Gastrocnemius medialis (tissue), 4 donors: ENCODE results near the gene SIL1. TPM values are rescaled to one million over a fixed set of nuclear protein-coding genes. Genes with fewer than 3 reads are reported as not detected.

Source experiments
- ATAC-seq, 2 donors: fragments of 150-250 bp; one replicate each; pipeline ENCODE4 v1.9.1; 2016
- DNase-seq, 2 donors: peaks; one replicate each; pipeline ENCODE4 v3.0.0-alpha.2; 2019
- H3K27ac ChIP-seq, 4 donors: fragments of 200-600 bp; sonication (generic); 1 replicate in 1 of 4; 2 replicates in 3 of 4; pipeline ENCODE4 v1.5.1; 2016 to 2018; ENCODE audit warnings: mild to moderate bottlenecking in 2 of 4, moderate library complexity in 1 of 4
- H3K27me3 ChIP-seq, 3 donors: fragments of 200-600 bp; sonication (generic) in 2 of 3; 1 replicate in 1 of 3; 2 replicates in 2 of 3; pipeline versions ENCODE4 v1.5.1 to v1.6.0; 2016 to 2019; ENCODE audit warnings: mild to moderate bottlenecking in 1 of 3, moderate library complexity in 1 of 3
- H3K36me3 ChIP-seq, 2 donors: fragments of 200-600 bp; sonication (generic) in 1 of 2; one replicate each; pipeline ENCODE4 v1.5.1; 2017 to 2018
- H3K4me1 ChIP-seq, 2 donors: fragments of 200-600 bp; sonication (generic) in 1 of 2; one replicate each; pipeline ENCODE4 v1.5.1; 2016 to 2017; ENCODE audit warnings: mild to moderate bottlenecking in 2 of 2
- H3K4me3 ChIP-seq, 4 donors: fragments of 200-600 bp; sonication (generic) in 3 of 4; 1 replicate in 1 of 4; 2 replicates in 3 of 4; pipeline ENCODE4 v1.5.1; 2016 to 2019; ENCODE audit warnings: mild to moderate bottlenecking in 2 of 4
- H3K9me3 ChIP-seq, 3 donors: fragments of 200-600 bp; sonication (generic) in 2 of 3; 1 replicate in 1 of 3; 2 replicates in 2 of 3; pipeline ENCODE4 v1.5.1; 2016 to 2019
- CTCF ChIP-seq, 5 experiments: fragments of 450-650 bp in 3 of 5; fragments of 200-600 bp in 2 of 5; sonication (generic) in 2 of 5; IDR thresholded peaks in 4 of 5; conservative IDR thresholded peaks in 1 of 5; 1 replicate in 4 of 5; 2 replicates in 1 of 5; pipeline ENCODE4 v1.5.1; 2016 to 2019; ENCODE audit warnings: antibody characterized with exemption in 5 of 5, mild to moderate bottlenecking in 3 of 5, moderate library complexity in 3 of 5
- POLR2A ChIP-seq, 2 donors: fragments of 450-650 bp; IDR thresholded peaks; one replicate each; pipeline ENCODE4 v1.6.1; 2017; ENCODE audit warnings: antibody characterized with exemption in 2 of 2, mild to moderate bottlenecking in 2 of 2, moderate library complexity in 2 of 2
- in situ Hi-C, 4 donors: fragments of 200-750 bp; cut with MboI; loops; one replicate each; pipeline versions ENCODE4 v1.15.0 to v1.8.0; 2017; ENCODE audit warnings: low sequenced_read_pairs in 4 of 4
- intact Hi-C: fragments of 100-400 bp; cut with DNase I; formaldehyde crosslinking; loops from one replicate; pipeline ENCODE4 v1.15.1; 2023; ENCODE audit warnings: low total_unique reads
- total RNA-seq, 4 donors: library from RNA; depleted of rRNA; stranded (reverse); fragments of >200 nt; gene quantifications; one replicate each; pipeline versions ENCODE4 v1.1.0 to v1.2.3, GENCODE V29; 2016

Gene SIL1
- total RNA-seq, 4 donors from 2014 or later, result 36.6 to 52.6 (median 48.2) TPM

GRCh38 chr5:139004374-139005307 is 193.5 kb downstream of the SIL1 start:
- intact Hi-C loops, result no loop called here
- DNase-seq, result no peak
- in situ Hi-C loops, result no loop called here
- Histone ChIP-seq H3K4me1 (no peaks in the 10 kb centered on the region), H3K27ac (no peak overlapping the region), H3K4me3 (no peak overlapping the region), H3K9me3 (no peaks in the 10 kb centered on the region), H3K36me3 (no peaks in the 10 kb centered on the region), H3K27me3 (no peaks in the 10 kb centered on the region)
- no peak for TF ChIP-seq CTCF (IDR thresholded peaks at IDR 0.05 in 4 of 5, conservative IDR thresholded peaks at IDR 0.05 in 1 of 5)
- TF ChIP-seq POLR2A (IDR thresholded peaks at IDR 0.05), result no peak
- ATAC-seq, result no peak

- H3K4me1 ChIP-seq, result no peaks in the 10 kb centered on the region
- no peak for TF ChIP-seq POLR2A (IDR thresholded peaks at IDR 0.05)
- no peak for TF ChIP-seq CTCF (IDR thresholded peaks at IDR 0.05 in 4 of 5, conservative IDR thresholded peaks at IDR 0.05 in 1 of 5)
- in situ Hi-C loops, result no loop called here
- H3K36me3 ChIP-seq, result no peaks in the 10 kb centered on the region
- H3K27ac ChIP-seq, result no peak overlapping the region
- no peaks in the 10 kb centered on the region for H3K27me3 ChIP-seq
- H3K9me3 ChIP-seq, result no peaks in the 10 kb centered on the region
- DNase-seq, result no peak
- H3K4me3 ChIP-seq, result no peak overlapping the region
- no peak for ATAC-seq
- intact Hi-C loops, result no loop called here
Measured at GRCh38 chr5:138999674-139000073, 198.5 kb downstream of the SIL1 start.

GRCh38 chr5:138998521-138998920 is 199.6 kb downstream of the SIL1 start:
- DNase-seq, result no peak
- in situ Hi-C loops (no loop called here), intact Hi-C loops (no loop called here)
- Histone ChIP-seq H3K4me3 (no peak overlapping the region), H3K36me3 (no peaks in the 10 kb centered on the region), H3K27me3 (no peaks in the 10 kb centered on the region), H3K4me1 (no peaks in the 10 kb centered on the region), H3K27ac (no peak overlapping the region), H3K9me3 (no peaks in the 10 kb centered on the region)
- no peak for TF ChIP-seq CTCF (IDR thresholded peaks at IDR 0.05 in 4 of 5, conservative IDR thresholded peaks at IDR 0.05 in 1 of 5)
- no peak for TF ChIP-seq POLR2A (IDR thresholded peaks at IDR 0.05)
- no peak for ATAC-seq

- Histone ChIP-seq H3K27me3 (no peaks in the 10 kb centered on the region), H3K4me1 (no peaks in the 10 kb centered on the region), H3K27ac (no peak overlapping the region), H3K9me3 (no peaks in the 10 kb centered on the region), H3K4me3 (no peak overlapping the region), H3K36me3 (no peaks in the 10 kb centered on the region)
- TF ChIP-seq POLR2A (IDR thresholded peaks at IDR 0.05) (no peak), CTCF (IDR thresholded peaks at IDR 0.05 in 4 of 5, conservative IDR thresholded peaks at IDR 0.05 in 1 of 5) (no peak)
- intact Hi-C loops (no loop called here), in situ Hi-C loops (no loop called here)
- DNase-seq, result no peak
- no peak for ATAC-seq
Measured at GRCh38 chr5:138996120-138996519, 202.0 kb downstream of the SIL1 start.
